SKM-1 (cell line): ENCODE results near the gene ZNF639.
"Not testable (repeated sequence)": the region's sequence is repeated elsewhere in the genome, so short reads cannot be mapped to it uniquely, and the experiment has no call there.

Experiments
- DNase-seq: peaks from one replicate; lab custom pipeline; 2025; ENCODE audit not compliant: unreplicated experiment; lab: John Stamatoyannopoulos, UW

The ZNF639 gene, protein sequence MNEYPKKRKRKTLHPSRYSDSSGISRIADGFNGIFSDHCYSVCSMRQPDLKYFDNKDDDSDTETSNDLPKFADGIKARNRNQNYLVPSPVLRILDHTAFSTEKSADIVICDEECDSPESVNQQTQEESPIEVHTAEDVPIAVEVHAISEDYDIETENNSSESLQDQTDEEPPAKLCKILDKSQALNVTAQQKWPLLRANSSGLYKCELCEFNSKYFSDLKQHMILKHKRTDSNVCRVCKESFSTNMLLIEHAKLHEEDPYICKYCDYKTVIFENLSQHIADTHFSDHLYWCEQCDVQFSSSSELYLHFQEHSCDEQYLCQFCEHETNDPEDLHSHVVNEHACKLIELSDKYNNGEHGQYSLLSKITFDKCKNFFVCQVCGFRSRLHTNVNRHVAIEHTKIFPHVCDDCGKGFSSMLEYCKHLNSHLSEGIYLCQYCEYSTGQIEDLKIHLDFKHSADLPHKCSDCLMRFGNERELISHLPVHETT

DNA sequence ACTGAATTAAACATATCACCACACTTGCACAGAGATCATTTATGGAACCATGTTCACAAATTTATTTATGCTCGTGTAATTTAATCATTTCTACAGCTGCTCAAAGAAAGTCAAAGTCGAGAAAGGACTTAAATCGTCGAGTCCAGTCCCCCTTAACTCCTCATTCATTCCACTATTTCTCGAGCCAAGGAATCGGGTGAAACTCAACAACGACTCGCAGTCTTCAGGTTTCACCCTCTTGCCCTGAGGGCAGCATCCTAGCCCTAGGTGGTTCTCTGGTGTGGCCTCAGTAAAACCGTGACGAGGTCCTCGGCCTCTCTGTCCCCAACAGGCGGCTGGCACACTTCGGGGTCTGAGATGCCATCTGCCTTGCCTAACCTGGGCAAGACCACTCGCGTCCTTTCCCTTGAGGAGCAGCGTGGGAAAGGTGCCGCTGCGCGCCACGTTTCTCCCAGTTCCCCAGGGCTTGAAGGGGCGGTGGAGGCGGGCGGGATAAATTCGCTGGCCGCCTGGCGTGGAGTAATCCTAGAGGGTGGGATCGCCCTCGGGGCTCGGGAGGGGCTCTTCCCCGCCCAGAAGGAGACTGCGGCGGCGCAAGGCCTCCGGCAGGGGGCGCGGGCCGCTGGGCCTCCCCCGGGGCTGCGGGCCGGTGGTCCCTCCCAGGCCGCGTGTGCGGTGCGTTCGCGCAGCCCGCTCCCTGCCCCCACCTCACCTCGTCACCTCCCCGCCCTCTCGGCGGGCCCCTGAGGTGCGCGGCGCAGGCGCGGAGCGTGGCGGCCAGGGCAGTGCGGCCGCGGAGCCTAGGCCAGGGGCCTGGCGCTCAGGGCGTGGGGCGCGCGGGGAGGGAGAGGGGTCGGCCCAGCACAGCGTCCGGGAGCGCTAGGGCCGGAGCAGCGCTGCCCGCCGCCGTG lies at the start of gene ZNF639:
TSS of gene ZNF639 (plus strand) at position 746 of the 911 bp plus-strand sequence. CDS start 5,263 bp downstream, outside the sequence.
- peak; percentile 65 for DNase-seq

DNA sequence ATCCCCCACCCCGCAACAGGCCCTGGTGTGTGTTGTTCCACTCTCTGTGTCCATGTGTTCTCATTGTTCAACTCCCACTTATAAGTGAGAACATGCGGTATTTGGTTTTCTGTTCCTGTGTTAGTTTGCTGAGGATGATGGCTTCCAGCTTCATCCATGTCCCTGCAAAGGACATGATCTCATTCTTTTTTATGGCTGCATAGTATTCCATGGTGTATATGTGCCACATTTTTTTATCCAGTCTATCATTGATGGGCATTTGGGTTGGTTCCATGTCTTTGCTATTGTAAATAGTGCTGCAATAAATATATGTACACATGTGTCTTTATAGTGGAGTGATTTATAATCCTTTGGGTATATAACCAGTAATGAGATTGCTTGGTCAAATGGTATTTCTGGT lies 48.4 kb upstream of the ZNF639 start:
- DNase-seq = not testable (repeated sequence)

DNA sequence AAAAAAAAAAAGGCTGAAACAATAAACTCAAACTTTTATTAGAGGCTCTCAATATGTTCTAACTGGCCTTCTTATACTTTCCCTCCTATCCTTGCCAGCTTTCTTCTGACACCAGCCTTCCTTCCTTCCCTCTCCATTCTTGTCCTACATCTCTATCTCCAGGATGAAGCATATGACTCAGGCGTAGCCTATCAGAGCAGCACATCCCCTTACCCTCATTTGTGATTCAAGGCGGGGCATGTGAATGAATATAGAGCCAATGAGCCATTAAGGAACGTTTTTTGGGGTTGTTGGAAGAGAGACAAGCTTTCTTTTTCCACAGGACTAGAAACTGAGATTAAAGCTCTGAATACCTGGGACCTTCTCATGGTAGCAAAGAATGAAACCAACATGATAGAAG lies 46.8 kb upstream of the ZNF639 start:
- DNase-seq = no peak

DNA sequence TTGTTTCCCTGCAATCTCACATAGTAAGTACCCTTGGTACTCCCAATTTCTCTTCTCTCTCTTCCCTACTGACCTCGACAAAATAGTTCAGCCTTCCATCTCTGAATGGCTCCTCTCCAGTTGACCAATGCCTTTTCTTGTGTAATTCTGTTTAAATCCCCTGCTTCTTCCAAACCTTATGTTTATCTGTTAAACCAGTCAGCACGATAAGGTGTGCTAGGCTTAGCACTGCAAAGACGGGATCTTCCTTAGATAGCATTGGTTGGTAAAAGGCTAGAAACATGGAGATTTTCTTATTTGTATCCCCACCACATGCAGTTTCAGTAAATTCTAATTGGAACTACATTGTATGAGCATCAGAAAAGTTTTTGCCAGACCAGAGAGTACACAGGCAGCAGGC lies 46.1 kb upstream of the ZNF639 start:
- no peak for DNase-seq

DNA sequence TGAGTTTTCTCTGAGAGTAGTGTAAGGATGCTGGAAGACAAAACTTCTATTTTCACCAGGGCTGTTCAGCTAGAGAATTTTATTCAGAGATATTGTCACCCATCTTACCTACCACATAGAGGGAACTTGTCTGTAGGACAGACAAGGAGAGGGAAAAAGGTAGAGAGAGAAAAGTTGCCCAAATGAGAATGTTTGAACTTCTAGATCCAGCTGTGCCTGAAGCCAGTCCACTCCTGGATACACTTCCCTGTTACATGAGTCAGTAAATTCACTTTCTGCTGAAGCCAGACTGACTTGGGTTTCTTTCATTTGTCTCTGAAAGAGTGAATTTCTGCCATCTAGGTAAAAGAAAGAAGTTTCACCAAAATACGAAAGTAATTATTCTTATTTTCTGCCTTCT lies 44.7 kb upstream of the ZNF639 start:
- DNase-seq = no peak

DNA sequence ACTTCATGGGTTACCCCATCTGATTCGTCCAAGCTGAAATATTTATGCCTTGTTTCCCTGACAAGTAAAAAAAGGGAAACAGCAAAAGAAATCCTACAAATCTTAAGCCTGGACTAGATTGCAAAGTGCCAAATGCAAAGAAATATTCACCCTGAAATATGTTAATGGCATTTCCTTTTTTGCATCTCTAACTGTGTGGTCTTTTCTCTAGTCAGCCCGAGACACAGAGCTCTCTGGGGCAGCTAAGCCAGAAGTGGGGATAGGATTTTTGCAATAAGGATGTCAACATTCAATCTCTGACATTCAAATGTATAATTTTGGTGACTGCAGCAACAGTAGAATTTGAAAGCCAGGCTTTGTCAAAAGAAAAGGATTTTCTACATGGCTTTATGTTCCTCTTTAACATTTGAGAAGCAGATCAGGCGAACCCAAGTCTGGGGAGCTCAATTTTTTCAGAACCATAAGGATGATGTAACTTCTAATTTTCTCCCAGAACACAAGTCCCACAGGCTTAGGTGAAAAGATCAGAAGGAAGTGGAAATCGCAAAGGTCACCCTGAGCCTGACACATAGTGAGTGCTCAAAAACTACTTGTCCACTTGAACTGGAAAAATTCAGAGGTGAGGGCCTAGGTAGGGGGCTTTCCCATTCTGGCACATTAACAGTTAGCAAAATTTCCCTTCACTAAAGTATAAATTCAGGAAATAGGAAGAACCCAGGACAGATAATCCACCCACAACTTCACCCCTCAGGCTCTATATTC lies 43.7 kb upstream of the ZNF639 start:
- DNase-seq = no peak

DNA sequence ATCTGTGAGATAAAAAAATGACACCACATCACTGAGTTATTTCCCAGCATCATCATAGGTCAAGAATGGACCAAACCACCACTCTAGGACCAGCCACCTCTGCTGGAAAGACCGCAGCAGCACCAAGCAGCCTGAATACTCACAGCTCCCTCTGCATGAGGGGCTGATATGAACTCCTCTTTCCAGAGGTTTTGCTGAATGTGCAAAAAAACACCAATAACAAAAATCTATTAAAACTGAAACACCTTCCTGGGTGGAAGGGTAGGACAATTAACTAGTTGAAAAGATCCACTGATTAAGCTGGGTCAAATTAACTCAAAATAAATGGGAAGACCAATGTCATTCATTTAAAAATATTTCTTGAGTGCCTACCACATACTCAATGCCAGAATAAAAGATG lies 43.0 kb upstream of the ZNF639 start:
- DNase-seq = no peak

DNA sequence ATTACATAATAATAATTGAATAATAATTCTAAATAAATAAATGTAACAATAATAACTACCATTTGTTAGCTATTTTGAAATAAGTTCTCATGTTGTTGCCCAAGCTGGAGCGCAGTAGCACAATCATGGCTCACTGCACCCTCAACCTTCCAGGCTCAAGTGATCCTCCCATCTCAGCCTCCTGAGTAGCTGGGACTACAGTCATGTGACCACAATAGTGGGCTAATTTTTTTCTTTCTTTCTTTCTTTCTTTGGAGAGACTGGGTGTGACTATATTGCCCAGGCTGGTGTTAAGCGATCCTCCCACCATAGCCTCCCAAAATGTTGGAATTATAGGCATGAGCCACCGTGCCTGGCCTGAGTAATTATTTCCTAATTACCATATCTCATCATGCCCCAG lies 41.0 kb upstream of the ZNF639 start:
- DNase-seq = no peak

DNA sequence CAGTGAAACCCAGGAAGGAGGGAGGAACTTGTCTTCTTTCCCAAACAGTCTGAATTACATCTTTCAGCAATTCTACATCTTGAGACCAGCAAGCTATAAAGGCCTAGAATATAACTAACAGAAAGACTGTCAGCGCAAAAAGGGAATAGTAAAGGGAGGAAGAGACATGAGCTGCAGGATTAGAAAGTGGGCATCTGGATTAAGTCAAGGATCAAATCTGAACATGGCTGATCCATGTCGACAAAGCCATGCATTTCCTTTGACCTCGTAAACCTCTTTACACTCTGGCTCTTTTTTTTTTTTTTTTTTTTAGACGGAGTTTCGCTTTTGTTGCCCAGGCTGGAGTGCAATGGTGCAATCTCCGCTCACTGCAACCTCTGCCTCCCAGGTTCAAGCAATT lies 36.5 kb upstream of the ZNF639 start:
- DNase-seq = no peak

DNA sequence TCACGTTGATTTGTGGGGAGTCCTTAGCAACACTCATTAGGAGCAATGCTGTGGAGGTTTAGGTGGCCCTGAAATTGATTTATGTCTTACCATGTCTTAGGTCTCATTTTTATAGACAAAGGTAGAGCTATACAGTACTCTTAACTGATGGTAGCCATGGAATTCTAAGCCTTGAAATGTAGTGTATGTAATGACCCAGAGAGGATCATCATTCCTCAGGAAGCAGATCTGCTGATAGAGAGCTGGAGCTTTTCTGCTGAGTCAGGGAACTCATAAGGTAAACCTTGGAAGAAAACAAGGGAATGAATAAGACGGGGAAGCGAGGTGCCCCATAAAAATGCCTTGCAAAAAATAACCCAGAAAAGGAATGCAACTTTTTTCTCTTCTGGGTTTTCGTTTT lies 34.0 kb upstream of the ZNF639 start:
- no peak for DNase-seq

DNA sequence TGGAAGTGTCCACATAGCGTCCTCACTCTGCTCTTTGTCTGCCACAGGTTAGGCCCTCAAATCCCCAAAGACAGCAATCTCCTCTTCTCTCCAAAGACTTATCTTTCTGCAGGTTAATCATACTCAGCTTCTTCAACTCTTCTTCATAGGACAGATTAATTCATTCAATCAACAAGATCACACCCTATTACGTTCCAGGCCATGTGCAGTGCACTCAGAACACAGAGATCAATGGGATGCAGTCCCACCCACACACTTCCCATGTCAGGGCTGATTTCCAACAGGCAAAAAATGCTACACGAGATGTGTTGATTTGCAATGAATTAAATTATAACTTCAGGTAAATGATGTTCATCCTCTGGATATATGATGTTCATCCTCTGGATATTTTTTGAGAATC lies 33.5 kb upstream of the ZNF639 start:
- no peak for DNase-seq

DNA sequence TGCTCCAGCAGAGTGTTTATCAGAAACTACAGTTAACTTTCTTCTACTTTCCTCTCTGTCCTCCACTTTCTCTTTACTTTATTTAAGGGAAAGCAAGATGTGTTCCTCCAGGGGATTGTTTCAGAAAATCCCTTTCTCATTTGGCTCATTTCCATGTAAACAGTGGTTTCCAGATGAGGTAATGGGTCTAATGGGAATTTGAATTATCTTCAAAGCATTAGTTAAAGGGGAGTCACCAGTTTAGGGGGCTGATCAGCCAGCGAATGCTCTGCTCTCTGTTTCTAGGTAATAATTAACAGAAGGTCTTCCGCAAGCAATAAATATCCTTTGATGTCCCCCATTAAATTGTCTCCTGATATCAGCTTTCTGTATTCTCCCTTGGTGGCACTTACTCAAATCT lies 30.4 kb upstream of the ZNF639 start:
- DNase-seq = no peak

DNA sequence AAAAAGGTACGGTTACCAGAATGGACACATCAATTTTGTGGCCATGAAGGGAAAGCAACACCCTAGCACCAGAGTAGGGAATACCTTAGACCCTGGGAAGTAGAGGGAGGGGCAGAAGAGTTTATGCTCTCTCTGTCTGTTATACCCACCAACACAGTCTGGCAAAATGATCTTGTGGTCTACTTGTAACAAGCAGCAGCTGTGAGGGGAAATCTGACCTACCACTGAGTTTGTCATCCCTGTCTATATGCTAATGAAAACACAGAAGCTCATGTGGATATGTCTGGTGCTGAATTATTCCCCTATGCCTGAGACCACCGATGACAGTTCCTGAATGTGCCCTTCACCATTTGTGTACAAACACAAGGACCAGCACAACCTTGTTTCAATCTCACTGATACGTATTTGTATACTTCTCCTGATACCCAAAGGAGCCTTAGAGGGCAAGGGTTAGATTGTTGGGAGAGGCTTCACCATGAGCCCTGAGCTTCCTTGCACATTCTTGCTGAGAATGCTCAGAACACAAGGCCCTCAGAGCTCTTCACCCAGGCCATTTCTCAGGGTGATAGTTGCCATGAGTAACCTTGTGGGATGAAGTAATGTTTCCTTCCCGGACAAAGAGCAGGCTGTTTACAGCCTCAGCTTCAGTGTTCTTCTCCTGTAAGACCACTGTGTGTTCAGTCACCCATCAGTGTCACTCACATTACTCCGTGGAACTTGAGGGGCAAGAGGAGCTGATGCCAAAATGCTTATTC lies 24.7 kb upstream of the ZNF639 start:
- no peak for DNase-seq

DNA sequence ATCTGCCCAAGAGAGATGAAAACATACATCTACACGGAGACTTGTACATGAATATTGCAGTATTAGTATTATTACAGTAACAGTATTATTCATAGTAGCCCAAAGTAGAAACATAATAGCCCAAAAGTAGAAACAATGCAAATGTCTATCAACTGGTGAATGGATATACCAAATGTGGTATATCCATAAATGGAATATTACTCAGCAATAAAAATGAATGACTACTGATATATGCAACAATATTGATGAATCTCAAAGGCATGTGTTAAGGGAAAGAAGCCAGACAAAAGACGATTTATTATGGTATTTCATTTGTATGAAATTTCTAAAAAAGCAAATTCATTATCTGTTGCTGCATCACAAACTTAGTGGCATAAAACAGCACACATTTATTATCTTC lies 23.5 kb upstream of the ZNF639 start:
- DNase-seq = no peak

DNA sequence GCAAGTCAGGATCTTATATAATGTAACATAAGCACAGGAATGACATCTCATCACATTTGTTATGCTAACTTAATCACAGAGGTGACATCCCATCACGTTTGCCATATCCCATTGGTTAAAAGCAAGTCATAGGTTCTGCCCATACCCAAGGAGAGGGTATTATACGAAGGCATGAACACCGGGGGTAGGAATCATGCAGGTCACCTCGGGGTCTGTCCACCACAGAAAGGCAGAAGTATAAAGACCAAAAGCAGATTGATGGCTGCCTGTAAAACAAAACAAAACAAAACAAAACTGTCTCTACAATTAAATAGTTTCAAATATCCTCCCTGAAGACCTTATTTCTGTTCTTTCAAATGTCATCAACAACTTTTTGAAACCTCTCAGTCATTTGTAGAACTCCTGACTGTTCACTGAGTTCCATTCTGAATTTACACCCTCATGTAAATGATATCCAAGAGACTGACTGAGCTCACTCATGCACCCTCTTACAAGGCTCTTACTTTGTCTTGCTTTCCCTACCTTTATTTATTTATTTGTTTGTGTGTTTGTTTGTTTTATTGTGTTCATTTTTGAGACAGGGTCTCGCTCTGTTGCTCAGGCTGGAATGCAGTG lies 22.7 kb upstream of the ZNF639 start:
- no peak for DNase-seq

DNA sequence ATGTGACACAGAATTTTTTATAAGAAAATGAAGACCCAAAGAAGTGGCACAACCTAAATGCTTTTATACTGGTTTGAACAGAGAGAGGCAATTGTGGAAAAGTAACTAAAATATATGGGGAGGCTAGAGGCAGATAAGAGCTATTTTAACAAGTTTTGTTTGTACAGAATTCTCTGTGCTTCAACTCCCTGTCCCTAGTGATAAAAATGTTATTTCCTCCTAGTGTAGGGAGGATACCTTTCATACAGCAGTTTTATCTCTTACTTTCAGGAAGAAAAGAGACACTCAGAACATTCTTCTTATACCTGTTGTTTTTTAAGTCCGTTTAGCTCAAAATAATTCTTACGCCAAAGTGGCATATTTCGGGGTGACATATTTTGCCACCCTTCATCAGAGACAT lies 21.2 kb upstream of the ZNF639 start:
- DNase-seq = no peak

DNA sequence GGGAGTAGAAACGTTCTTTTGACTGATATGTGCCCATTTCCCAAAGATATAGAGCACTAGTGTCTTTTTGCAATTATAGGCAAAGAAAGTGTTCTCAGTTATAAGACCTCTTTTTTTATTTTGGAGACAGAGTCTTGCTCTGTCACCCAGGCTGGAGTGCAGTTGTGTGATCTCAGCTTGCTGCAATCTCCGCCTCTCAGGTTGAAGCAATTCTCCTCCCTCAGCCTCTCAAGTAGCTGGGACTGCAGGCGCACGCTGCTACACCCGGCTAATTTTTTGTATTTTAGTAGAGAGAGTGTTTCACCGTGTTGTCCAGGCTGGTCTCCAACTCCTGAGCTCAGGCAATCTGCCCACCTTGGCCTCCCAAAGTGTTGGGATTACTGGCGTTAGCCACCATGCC lies 20.7 kb upstream of the ZNF639 start:
- no peak for DNase-seq

DNA sequence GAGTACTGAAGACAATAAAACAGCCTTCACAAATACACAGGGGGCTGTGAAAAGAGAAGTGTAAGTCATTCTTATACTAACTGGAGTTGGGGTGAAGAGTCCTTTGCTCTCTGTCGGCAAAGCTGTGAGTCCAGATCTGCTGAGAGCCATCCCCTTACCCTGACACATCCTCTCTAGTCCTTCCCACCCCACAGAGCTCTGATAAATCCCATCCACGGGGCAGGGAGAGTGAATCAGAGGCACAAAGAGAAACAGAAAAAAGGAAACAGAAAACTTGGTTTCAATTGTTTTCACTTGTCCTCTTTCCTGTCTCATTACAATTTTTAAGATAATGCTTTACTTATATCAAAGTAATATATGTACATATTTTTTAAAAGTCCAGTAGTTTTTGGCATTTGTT lies 18.2 kb upstream of the ZNF639 start:
- no peak for DNase-seq

DNA sequence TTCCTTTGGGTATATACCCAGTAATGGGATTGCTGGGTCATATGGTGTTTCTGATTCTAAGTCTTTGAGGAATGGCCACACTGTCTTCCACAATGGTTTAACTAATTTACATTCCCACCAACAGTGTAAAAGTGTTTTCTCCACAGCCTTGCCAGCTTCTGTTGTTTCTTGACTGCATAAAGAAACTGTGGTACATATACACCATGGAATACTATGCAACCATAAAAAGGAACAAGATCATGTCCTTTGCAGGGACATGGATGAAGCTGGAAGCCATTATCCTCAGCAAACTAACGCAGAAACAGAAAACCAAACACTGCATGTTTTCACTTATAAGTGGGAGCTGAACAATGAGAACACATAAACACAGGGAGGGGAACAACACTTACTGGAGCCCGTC lies 15.5 kb upstream of the ZNF639 start:
- DNase-seq = not testable (repeated sequence)

DNA sequence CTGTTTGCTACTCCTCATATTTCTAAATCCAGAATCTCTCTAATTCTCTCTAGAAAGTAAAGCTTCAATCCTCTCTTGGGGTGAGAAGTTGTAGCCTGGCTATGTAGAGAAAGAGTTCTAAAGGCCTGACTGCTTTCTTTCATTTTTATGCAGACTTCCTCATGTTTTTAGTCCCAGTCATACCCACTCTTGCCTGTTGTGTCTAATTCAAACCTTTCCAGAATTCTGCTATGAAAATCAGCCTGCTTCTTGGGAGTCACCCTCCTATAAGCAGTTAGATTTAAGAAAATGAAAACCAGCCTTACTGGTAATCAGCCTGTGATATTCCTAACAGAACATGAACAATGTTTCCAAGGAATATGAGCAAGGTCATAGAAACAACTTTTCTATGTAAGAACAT lies 14.8 kb upstream of the ZNF639 start:
- DNase-seq = no peak
